ENCODE data around the gene BAIAP2.
"Not testable (repeated sequence)": the region's sequence is repeated elsewhere in the genome, so short reads cannot be mapped to it uniquely, and the experiment has no call there.

BAIAP2 gene

DNA sequence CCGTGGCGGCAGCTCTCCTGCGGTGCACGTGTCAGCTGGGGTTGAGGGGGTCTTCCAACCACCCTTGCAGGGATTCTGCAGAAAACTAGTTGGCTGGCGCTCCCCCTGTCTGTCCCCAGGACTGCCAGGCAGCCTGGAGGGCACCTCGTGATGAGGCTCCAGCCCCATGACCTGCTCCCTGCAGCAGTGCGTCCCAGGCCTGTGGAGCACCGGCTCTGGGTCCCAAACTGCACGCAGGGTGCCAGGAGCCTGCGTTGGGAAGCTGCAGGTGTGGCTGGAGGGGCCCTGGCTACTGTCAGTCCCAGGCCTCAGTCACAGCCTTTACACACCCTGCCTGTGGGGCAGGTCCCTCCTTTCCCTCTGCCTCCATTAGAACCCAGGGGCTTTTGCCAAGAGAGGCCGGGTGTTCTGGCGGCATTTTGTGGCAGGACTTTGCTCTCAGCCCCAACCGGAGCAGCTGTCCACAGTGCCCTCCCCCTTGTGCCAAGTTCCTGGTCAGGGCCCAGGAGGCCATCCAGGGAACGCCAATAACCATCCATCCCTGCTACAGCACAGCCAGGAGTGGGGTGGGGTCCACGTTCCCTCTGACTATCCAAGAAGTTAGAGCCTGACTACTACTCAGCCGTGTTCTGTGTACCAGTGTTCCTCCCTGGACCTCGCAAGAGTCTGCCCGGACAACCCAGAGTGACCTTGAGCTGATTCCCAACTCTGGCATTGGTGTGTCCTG, 34.2 kb upstream of the BAIAP2 start:
- no peak for DNase-seq (ENCODE audit: low read depth in 2 of 2, low spot score in 1 of 2)

GRCh38 chr17:81002013-81002384, 33.0 kb upstream of the BAIAP2 start:
- no peak for DNase-seq (ENCODE audit: low read depth in 2 of 2, low spot score in 1 of 2)

- DNase-seq (ENCODE audit: low read depth in 2 of 2, low spot score in 1 of 2) = no peak
Observed at GRCh38 chr17:81002409-81003361, 32.3 kb upstream of the BAIAP2 start.

DNA sequence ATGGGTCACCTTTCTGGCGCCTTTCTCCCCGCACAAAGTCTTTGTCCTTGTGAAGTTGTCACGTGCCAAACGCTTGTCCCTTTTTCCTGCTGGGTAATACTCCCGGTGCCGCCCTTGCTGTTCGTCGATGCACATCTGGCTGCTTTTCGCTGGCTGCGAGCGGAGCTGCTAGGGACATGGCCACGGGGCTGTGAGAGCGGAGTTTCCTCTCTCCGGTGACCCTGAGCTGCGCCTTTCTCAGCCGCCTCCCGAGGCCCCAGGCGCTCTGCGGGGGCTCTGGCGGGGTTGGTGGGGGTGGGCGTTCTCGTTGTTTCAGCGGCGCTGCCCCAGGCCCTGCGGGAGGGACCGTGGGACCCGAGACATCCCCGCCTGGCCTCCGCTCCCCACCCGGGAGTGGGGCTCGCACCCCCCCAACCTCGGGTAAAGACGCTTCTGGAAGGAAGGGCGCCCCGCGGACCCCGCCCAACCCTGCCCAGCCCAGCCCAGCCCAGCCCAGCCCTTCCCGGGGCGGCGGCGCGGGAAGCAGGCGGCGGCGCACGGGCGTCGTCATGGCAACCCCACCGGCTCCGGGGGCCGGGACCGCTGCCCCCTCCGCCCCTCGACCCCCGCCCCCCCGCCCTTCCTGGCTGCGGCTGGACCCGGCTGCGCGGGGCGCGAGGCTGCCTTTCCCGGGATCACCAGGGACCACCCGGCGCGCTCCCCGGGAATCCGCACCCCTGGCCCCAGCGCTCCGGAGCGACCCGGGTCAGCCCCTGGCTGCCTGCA, 31.1 kb upstream of the BAIAP2 start:
- DNase-seq (ENCODE audit: low read depth in 2 of 2, low spot score in 1 of 2) = no peak

DNA sequence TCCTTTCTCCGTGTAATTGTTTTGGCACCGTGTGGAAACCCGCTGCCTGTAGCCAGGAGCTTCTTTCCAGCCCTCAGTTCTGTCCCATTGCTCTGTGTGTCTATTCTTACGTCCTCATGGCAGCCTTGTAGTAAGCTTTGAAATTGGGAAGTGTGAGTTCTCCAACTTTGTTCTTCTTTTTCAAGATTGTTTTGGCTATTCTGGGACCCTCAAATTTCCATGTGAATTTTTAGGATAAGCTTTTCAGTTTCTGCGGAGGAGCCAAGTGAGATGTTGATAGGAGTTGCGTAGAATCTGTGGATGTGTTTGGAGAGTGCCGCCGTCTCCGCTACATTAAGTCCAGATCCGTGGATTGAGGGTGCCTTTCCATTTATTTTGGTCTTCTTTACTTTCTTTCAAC, 28.1 kb upstream of the BAIAP2 start:
- no peak for DNase-seq (ENCODE audit: low read depth in 2 of 2, low spot score in 1 of 2)

GRCh38 chr17:81008140-81008539, 26.8 kb upstream of the BAIAP2 start:
- no peak for DNase-seq (ENCODE audit: low read depth in 2 of 2, low spot score in 1 of 2)

DNA sequence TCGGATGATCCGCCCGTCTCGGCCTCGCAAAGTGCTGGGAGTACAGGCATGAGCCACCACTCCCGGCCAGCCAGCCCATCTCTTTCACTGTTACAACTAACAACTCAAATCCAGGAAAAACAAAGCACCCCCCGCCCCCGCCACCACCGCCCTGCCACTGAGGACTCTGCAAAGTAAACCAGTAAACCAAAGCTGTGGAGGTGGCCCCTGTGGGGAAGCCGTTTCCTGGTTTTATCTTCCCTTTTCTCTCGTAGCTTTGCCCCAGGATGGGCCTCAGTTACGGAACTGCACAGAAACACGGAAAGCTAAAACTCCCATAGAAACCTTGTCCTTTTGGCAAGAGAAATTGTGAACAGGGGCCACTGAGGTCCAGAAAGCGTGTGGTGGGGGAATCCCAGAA, 25.8 kb upstream of the BAIAP2 start:
- no peak for DNase-seq (ENCODE audit: low read depth in 2 of 2, low spot score in 1 of 2)

DNA sequence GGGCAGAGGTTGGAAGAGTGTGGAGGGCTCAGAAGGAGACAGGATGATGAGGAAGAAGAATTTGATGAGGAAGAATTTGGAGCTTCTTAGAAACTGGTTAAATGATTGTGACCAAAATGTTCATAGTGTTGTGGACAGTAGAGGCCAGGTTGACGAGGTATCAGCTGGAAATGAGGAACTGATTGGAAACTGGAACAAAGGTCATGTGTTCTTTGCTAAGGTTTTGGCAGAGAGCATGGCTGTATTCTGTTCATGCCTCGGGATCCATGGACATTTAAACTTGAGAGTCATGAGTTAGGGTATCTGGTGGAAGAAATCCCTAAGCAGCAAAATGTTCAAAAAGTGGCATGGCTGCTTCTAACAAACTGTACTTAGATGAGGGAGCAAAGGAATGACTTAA, 24.0 kb upstream of the BAIAP2 start:
- no peak for DNase-seq (ENCODE audit: low read depth in 2 of 2, low spot score in 1 of 2)

DNA sequence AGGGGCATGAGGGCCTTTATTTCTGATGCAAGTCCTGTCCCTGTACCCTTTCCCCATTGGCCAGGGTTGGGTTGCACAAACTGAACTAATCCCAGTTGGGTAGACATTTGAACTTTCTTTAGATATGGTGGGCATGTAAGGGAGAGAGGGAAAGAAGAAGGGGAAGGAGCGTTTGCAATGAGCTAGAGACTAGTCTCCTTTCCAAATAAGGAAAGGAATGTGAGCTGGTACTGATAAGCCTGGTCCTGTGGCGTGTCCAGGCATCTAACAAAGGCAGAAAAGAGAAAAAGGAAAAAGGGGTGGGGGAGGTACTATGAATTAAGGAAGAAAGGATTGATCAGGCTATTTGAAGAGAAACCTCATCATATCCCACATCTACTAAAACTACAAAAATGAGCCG, 23.0 kb upstream of the BAIAP2 start:
- DNase-seq (ENCODE audit: low read depth in 2 of 2, low spot score in 1 of 2) = no peak

GRCh38 chr17:81012574-81013447, 22.1 kb upstream of the BAIAP2 start:
- no peak for DNase-seq (ENCODE audit: low read depth in 2 of 2, low spot score in 1 of 2)

- DNase-seq (ENCODE audit: low read depth in 2 of 2, low spot score in 1 of 2) = no peak
Observed at GRCh38 chr17:81013642-81014041, 21.3 kb upstream of the BAIAP2 start.

DNA sequence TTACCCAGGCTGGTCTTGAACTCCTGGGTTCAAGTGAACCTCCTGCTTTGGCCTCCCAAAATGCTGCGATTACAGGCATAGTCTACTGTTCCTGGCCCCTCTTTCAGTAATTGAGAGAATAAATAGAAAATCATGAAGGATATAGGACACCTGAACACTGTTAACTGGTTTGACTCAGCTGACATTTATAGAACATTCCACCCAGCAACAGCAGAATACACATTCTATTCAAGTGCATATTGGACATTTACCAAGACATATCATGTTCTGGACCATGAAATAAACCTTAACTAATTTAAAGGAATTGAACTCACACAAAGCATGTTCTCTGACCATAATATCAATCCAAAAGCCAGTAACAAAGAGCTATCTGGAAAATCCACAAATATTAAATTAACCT, 19.8 kb upstream of the BAIAP2 start:
- DNase-seq (ENCODE audit: low read depth in 2 of 2, low spot score in 1 of 2) = no peak

GRCh38 chr17:81016575-81016974, 18.4 kb upstream of the BAIAP2 start:
- no peak for DNase-seq (ENCODE audit: low read depth in 2 of 2, low spot score in 1 of 2)

GRCh38 chr17:81017330-81017729, 17.6 kb upstream of the BAIAP2 start:
- not testable (repeated sequence) for DNase-seq (ENCODE audit: low read depth in 2 of 2, low spot score in 1 of 2)

DNA sequence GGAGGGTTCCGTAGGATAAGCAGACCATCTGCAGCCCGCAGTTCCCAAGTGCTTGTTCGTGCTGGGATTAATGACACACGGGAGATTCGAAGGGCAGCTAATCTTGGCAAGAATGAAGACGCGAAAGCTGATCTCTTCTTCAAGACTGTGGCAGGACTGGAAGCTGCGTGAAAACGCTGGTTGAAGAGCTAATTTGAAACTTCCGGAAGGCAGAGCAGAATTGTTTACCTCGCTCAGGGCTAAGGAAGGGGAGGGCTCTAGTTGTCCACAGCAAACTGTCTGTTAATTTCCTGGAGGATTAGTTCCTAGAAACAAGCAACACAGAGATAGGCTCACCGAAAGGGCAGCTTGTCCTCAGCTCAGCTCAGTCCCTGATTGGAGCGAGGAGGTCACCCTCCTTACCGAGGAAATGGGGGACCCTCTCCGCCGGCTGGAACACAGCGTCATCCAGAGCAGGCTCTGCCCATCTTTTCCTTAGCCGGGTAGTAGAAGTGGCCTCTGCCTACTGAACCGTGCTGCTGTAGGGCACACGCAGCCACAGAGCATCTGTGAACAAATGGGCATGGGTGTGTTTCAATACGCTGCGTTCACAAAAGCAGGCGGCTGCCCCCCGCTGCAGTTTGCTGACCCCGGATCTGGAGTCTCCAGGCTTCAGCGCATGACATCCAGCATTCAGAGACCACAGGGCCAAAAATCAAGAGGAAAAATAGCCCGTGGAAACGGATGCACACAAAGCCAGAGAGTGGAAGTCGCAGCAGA, 16.7 kb upstream of the BAIAP2 start:
- no peak for DNase-seq (ENCODE audit: low read depth in 2 of 2, low spot score in 1 of 2)

DNA sequence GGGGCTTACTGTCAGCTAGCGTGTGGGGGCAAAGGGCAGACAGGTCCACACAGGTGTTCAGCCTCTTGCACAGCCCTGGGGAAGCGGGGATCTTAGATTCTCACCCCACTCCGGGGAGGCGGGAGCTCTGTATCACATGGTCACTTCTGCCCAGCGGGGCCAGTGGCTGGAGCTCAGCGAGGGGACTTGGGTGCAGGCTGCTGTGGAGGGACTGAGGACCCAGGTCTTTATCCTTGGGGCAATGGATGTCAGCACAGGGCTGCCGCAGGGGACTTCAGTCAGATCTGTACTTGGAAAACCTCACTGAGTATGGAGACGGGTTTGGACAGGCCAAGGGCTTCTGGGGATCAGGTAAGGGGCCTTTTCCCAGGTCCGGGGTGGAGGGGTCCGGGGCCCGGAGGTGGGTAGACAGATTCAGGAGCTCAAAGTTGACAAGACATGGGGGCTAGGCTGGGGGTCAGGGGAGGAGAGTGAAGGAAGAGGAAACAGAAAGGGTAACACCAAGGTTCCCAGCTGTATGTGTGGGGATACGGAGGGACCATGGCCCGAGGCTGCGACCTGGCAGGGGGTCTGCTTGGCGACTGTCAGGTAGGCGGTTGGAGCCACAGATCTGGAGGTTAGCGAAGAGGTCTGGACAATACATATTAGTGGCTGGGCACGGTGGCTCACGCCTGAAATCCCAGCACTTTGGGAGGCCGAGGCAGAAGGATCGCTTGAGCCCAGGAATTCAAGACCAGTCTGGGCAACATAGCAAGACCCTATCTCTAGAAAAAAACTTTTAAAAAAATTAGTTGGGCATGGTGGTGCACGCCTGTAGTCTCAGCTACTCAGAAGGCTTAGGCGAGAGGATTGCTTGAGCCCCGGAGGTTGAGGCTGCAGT, 15.1 kb upstream of the BAIAP2 start:
- no peak for DNase-seq (ENCODE audit: low read depth in 2 of 2, low spot score in 1 of 2)

DNA sequence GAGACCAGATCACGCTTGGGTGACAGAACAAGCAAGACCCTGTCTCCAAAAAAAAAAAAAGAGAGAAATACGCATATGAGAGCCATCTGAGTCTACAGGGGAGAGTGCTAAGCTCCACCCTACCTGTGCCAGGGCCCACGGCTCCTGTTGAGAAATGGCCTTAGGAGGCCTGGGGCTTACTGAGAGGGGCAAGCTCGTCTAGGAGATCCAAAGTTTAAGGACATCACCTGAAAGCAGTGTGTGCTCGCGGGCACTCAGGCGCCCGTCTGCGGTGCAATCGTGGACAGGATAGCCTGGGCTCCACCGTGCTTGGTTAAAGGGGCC, 14.5 kb upstream of the BAIAP2 start:
- DNase-seq (ENCODE audit: low read depth in 2 of 2, low spot score in 1 of 2) = no peak

DNA sequence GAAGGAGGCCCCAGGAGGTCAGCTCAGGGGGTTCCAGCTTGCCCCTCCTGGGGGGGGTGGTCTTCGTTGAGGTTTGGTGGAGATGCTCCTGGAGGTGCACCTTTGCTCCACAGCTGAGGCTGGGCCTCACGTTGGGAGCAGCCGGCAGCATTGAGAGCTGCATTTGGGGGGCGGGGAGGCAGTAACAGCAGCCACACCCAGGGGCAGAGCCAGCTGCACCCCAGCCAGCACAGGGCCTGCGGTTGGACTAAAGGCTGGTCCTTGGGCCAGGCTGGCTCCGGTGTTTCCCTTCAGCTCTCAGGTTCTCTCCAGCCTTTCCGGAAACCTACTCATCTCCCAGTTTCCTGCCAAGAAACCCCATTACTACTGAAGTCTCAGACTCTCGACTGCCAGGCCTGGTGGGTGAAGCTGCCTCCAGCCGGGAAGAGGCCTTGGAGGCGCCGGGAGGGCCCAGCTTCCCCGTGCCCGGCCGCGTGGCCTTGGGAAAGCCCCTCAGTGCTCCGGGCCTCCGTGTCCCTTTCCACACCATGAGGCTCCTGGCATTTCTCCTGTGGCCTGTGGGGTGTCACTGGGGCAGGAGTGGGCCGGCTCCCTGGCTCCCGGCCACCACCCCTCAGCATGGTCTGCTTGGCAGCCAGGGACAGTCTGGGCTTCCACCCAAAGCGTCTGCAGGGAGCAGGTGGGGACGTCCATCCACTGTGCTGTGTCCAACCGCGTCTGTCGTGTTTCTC, 14.0 kb upstream of the BAIAP2 start:
- DNase-seq (ENCODE audit: low read depth in 2 of 2, low spot score in 1 of 2) = no peak

Measured in stimulated activated CD8-positive, alpha-beta memory T cell treated with anti-CD3 and anti-CD28 coated beads, Interleukin-4, amount 100 ng/mL, for 1 hour (primary cell).